Loucy (cell line): ENCODE measurements around the gene ETFA.

Experiments used
- H2AFZ ChIP-seq: fragments of 200-600 bp; sonication (generic); 2 replicates; pipeline ENCODE4 v1.6.0; 2016; ENCODE audit warnings: antibody characterized with exemption, mild to moderate bottlenecking, low read length, moderate library complexity
- H3F3A ChIP-seq: fragments of 200-600 bp; 2 replicates; pipeline ENCODE4 v1.6.0; 2016; ENCODE audit warnings: antibody characterized with exemption, low read depth, mild to moderate bottlenecking
- H3K27me3 ChIP-seq: fragments of 200-600 bp; sonication (generic); 2 replicates; pipeline ENCODE4 v1.6.1; 2014; ENCODE audit warnings: low read length, mild to moderate bottlenecking; ENCODE audit not compliant: insufficient read depth, poor library complexity, severe bottlenecking
- H3K36me3 ChIP-seq: fragments of 200-600 bp; sonication (generic); 2 replicates; pipeline ENCODE4 v1.6.1; 2016; ENCODE audit warnings: low read length; ENCODE audit not compliant: insufficient read depth
- H3K4me1 ChIP-seq: fragments of 200-600 bp; sonication (generic); 2 replicates; pipeline ENCODE4 v1.5.1; 2014; ENCODE audit warnings: low read length, mild to moderate bottlenecking; ENCODE audit not compliant: insufficient read depth, poor library complexity, severe bottlenecking
- H3K4me2 ChIP-seq: fragments of 200-600 bp; sonication (generic); 2 replicates; pipeline ENCODE4 v1.6.0; 2014; ENCODE audit warnings: antibody characterized with exemption, low read length, low read depth, mild to moderate bottlenecking; ENCODE audit not compliant: poor library complexity, severe bottlenecking
- H3K4me3 ChIP-seq: fragments of 200-600 bp; sonication (generic); 2 replicates; pipeline ENCODE4 v1.5.1; 2014; ENCODE audit warnings: low read length, mild to moderate bottlenecking, mixed read lengths; ENCODE audit not compliant: poor library complexity, severe bottlenecking
- H3K79me2 ChIP-seq: fragments of 200-600 bp; sonication (generic); 2 replicates; pipeline ENCODE4 v1.6.1; 2014; ENCODE audit warnings: low read length; ENCODE audit not compliant: insufficient read depth
- H3K9ac ChIP-seq: fragments of 200-600 bp; sonication (generic); 2 replicates; pipeline ENCODE4 v1.6.0; 2014; ENCODE audit warnings: mild to moderate bottlenecking, low read depth, low read length, moderate library complexity; ENCODE audit not compliant: poor library complexity, severe bottlenecking
- H3K9me2 ChIP-seq: fragments of 200-600 bp; sonication (generic); replicated peaks from 2 replicates; pipeline ENCODE4 v1.6.1; 2016; ENCODE audit warnings: low read depth, low read length, mixed read lengths
- H3K9me3 ChIP-seq: fragments of 200-600 bp; sonication (generic); 2 replicates; pipeline ENCODE4 v1.6.1; 2014; ENCODE audit warnings: mild to moderate bottlenecking, antibody characterized with exemption, low read length, low read depth; ENCODE audit not compliant: insufficient read depth
- H4K20me1 ChIP-seq: fragments of 200-600 bp; sonication (generic); 2 replicates; pipeline ENCODE4 v1.6.0; 2014; ENCODE audit warnings: antibody characterized with exemption, low read length, mild to moderate bottlenecking; ENCODE audit not compliant: insufficient read depth, poor library complexity, severe bottlenecking
- CTCF ChIP-seq: fragments of 200-600 bp; sonication (generic); conservative IDR thresholded peaks from 2 replicates; pipeline ENCODE4 v1.5.1; 2014; ENCODE audit warnings: mild to moderate bottlenecking, antibody characterized with exemption, low read length
- EZH2phosphoT487 ChIP-seq: fragments of 200-600 bp; IDR thresholded peaks from 2 replicates; pipeline ENCODE4 v1.6.1; 2018; ENCODE audit warnings: antibody characterized with exemption, mild to moderate bottlenecking, moderate library complexity, borderline replicate concordance

The ETFA gene

GRCh38 chr15:76346669-76347481 lies 35.6 kb upstream of the ETFA start:
- Histone ChIP-seq H2AFZ (no peak overlapping the region), H4K20me1 (no peaks in the 10 kb centered on the region), H3K9me3 (no peaks in the 10 kb centered on the region), H3K4me3 (no peak overlapping the region), H3K4me2 (no peak overlapping the region), H3F3A (no peaks in the 10 kb centered on the region), H3K36me3 (0 out of 2 replicates have a peak, but pooled peaks cover 4% of the 10 kb centered on the region), H3K4me1 (no peaks in the 10 kb centered on the region), H3K79me2 (no peaks in the 10 kb centered on the region), H3K27me3 (no peaks in the 10 kb centered on the region), H3K9ac (no peak overlapping the region), H3K9me2 (no peaks in the 10 kb centered on the region)
- no peak for TF ChIP-seq CTCF
- TF ChIP-seq EZH2phosphoT487, result no peak

- no peaks in the 10 kb centered on the region for H3K27me3 ChIP-seq
- no peaks in the 10 kb centered on the region for H3K4me1 ChIP-seq
- H3K4me2 ChIP-seq, result no peak overlapping the region
- H3K9me3 ChIP-seq, result no peaks in the 10 kb centered on the region
- no peak overlapping the region for H2AFZ ChIP-seq
- H3K9ac ChIP-seq, result no peak overlapping the region
- TF ChIP-seq EZH2phosphoT487 (no peak), CTCF (no peak)
- H3K36me3 ChIP-seq, result 0 out of 2 replicates have a peak, but pooled peaks cover 4% of the 10 kb centered on the region
- H3K4me3 ChIP-seq, result no peak overlapping the region
- H3K79me2 ChIP-seq, result no peaks in the 10 kb centered on the region
- H4K20me1 ChIP-seq, result no peaks in the 10 kb centered on the region
- no peaks in the 10 kb centered on the region for H3K9me2 ChIP-seq
- no peaks in the 10 kb centered on the region for H3F3A ChIP-seq
Measured at GRCh38 chr15:76345880-76346668, 34.8 kb upstream of the ETFA start.

- Histone ChIP-seq H4K20me1 (no peaks in the 10 kb centered on the region), H3K9ac (no peak overlapping the region), H3K9me2 (no peaks in the 10 kb centered on the region), H3K36me3 (0 out of 2 replicates have a peak, but pooled peaks cover 4% of the 10 kb centered on the region), H3K9me3 (no peaks in the 10 kb centered on the region), H3K79me2 (no peaks in the 10 kb centered on the region), H3K4me2 (no peak overlapping the region), H3K4me1 (no peaks in the 10 kb centered on the region), H2AFZ (no peak overlapping the region), H3K27me3 (no peaks in the 10 kb centered on the region), H3K4me3 (no peak overlapping the region), H3F3A (no peaks in the 10 kb centered on the region)
- no peak for TF ChIP-seq EZH2phosphoT487
- TF ChIP-seq CTCF, result no peak
Measured at GRCh38 chr15:76345583-76345879, 34.3 kb upstream of the ETFA start.
